Subcutaneous adipose tissue (tissue), 4 donors: Measurements from ENCODE around the gene SLC8B1. TPM values are rescaled to one million over a fixed set of nuclear protein-coding genes. Genes with fewer than 3 reads are reported as not detected.

Experiments used
- CTCF ChIP-seq: fragments of 450-650 bp; IDR thresholded peaks from one replicate; pipeline ENCODE4 v1.5.1; 2016; ENCODE audit warnings: low read depth, mild to moderate bottlenecking, control low read depth, antibody characterized with exemption, moderate library complexity
- total RNA-seq, 4 donors: library from RNA; depleted of rRNA; stranded (reverse); fragments of >200 nt; gene quantifications; one replicate each; pipeline ENCODE4 v1.1.0, GENCODE V29; 2016

Gene SLC8B1
- total RNA-seq, 4 donors from 2014 or later, result 16.8 to 53.9 (median 39.1) TPM

GRCh38 chr12:113291586-113291985 lies 43.3 kb downstream of the SLC8B1 start:
- no peak for TF ChIP-seq CTCF

GRCh38 chr12:113290506-113290905 lies 44.4 kb downstream of the SLC8B1 start:
- TF ChIP-seq CTCF, result no peak

- TF ChIP-seq CTCF, result no peak
These were observed 45.5 kb downstream of the SLC8B1 start for GRCh38 chr12:113289361-113289760.

- TF ChIP-seq CTCF, result no peak
These were observed 47.0 kb downstream of the SLC8B1 start for GRCh38 chr12:113287899-113288282.

GRCh38 chr12:113287146-113287898 lies 47.6 kb downstream of the SLC8B1 start:
- no peak for TF ChIP-seq CTCF

GRCh38 chr12:113286712-113287111 lies 48.2 kb downstream of the SLC8B1 start:
- no peak for TF ChIP-seq CTCF

- TF ChIP-seq CTCF, result no peak
These were observed 49.0 kb downstream of the SLC8B1 start for GRCh38 chr12:113285679-113286610.
